ENCODE data around the gene L1TD1. TPM values are rescaled to one million over a fixed set of nuclear protein-coding genes. Genes with fewer than 3 reads are reported as not detected.

The L1TD1 gene
- polyA plus RNA-seq, 1 donor from 2014 or later: not detected

DNA sequence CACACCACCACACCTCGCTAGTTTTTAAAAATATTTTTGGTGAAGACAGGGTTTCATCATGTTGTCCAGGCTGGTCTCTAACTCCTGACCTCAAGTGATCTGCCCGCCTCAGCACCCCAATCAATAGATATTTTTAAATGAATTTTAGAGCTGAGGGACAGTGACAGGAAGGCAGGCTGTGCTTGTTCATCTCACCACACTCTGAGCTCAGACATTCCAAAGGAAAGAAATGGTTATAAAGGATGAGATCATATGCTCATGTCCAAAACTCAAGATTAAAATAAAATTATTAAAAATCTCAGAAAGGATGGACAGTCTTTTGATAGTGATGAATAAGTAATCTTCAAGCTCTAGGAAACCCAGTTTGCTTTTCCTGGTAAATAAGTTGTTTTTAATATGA, 40.9 kb downstream of the L1TD1 start:
- no peak overlapping the region for H3K4me2 ChIP-seq (ENCODE audit: low read length)
- no peaks in the 10 kb centered on the region for H3K9me3 ChIP-seq (ENCODE audit: low read length)
- no peak overlapping the region for H3K27ac ChIP-seq (ENCODE audit: low read length)
- H4K20me1 ChIP-seq (ENCODE audit: insufficient read depth): no peaks in the 10 kb centered on the region
- TF ChIP-seq MXI1 (conservative IDR thresholded peaks at IDR 0.05; ENCODE audit: poor library complexity, severe bottlenecking) (no peak), POLR2AphosphoS5 (IDR thresholded peaks at IDR 0.05) (no peak)
- H3K36me3 ChIP-seq (ENCODE audit: insufficient read depth, low read length): no peaks in the 10 kb centered on the region
- no peaks in the 10 kb centered on the region for H3K79me2 ChIP-seq (replicated peaks; ENCODE audit: insufficient read depth, low read length)
- H3K4me3 ChIP-seq (ENCODE audit: low read length): no peak overlapping the region
- H3F3A ChIP-seq (ENCODE audit: insufficient read depth, low read length, poor library complexity, severe bottlenecking): no peaks in the 10 kb centered on the region
- H3K9ac ChIP-seq (ENCODE audit: low read length): no peak overlapping the region
- no peaks in the 10 kb centered on the region for H3K27me3 ChIP-seq (ENCODE audit: insufficient read depth, low read depth, low read length)
- no peaks in the 10 kb centered on the region for H3K9me2 ChIP-seq (ENCODE audit: insufficient read depth, low read length)
- H2AFZ ChIP-seq (ENCODE audit: low read depth, low read length): no peak overlapping the region

DNA sequence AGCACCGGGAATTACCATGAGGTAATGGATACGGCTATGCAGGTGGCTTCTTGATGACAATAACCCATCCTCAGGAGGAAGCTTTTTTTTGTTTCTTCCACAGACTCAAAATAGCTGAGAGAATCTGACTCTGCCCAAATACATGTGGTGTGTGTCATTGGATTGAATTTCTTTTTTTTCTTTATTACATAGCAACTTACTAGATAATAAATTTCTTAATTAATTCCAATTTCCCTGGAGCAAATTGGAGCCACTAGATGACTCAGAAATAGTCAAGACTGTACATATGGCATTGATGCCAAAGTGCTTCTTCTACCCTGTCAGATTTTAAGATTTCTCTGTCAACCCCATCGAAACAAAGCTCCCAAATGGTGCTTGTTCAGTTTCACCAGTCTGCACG, 42.7 kb downstream of the L1TD1 start:
- Histone ChIP-seq H3K27ac (ENCODE audit: low read length) (no peak overlapping the region), H3K4me2 (ENCODE audit: low read length) (no peak overlapping the region), H3K36me3 (ENCODE audit: insufficient read depth, low read length) (no peaks in the 10 kb centered on the region), H3K9me2 (ENCODE audit: insufficient read depth, low read length) (no peaks in the 10 kb centered on the region), H2AFZ (ENCODE audit: low read depth, low read length) (no peak overlapping the region), H3K27me3 (ENCODE audit: insufficient read depth, low read depth, low read length) (no peaks in the 10 kb centered on the region), H3F3A (ENCODE audit: insufficient read depth, low read length, poor library complexity, severe bottlenecking) (no peaks in the 10 kb centered on the region), H3K4me3 (ENCODE audit: low read length) (no peak overlapping the region), H3K79me2 (replicated peaks; ENCODE audit: insufficient read depth, low read length) (no peaks in the 10 kb centered on the region), H3K9me3 (ENCODE audit: low read length) (no peaks in the 10 kb centered on the region), H4K20me1 (ENCODE audit: insufficient read depth) (no peaks in the 10 kb centered on the region), H3K9ac (ENCODE audit: low read length) (no peak overlapping the region)
- TF ChIP-seq TAF1 (IDR thresholded peaks at IDR 0.05; ENCODE audit: low read depth) (no peak), EP300 (conservative IDR thresholded peaks at IDR 0.05; ENCODE audit: poor library complexity, severe bottlenecking) (no peak), SMC3 (conservative IDR thresholded peaks at IDR 0.05; ENCODE audit: poor library complexity) (no peak), EZH2 (IDR thresholded peaks at IDR 0.05; ENCODE audit: borderline replicate concordance, insufficient read depth, low read length, poor library complexity, severe bottlenecking) (no peak)
- TF ChIP-seq, protein P1, sequence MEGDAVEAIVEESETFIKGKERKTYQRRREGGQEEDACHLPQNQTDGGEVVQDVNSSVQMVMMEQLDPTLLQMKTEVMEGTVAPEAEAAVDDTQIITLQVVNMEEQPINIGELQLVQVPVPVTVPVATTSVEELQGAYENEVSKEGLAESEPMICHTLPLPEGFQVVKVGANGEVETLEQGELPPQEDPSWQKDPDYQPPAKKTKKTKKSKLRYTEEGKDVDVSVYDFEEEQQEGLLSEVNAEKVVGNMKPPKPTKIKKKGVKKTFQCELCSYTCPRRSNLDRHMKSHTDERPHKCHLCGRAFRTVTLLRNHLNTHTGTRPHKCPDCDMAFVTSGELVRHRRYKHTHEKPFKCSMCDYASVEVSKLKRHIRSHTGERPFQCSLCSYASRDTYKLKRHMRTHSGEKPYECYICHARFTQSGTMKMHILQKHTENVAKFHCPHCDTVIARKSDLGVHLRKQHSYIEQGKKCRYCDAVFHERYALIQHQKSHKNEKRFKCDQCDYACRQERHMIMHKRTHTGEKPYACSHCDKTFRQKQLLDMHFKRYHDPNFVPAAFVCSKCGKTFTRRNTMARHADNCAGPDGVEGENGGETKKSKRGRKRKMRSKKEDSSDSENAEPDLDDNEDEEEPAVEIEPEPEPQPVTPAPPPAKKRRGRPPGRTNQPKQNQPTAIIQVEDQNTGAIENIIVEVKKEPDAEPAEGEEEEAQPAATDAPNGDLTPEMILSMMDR (IDR thresholded peaks at IDR 0.05; ENCODE audit: poor library complexity, severe bottlenecking): no peak

DNA sequence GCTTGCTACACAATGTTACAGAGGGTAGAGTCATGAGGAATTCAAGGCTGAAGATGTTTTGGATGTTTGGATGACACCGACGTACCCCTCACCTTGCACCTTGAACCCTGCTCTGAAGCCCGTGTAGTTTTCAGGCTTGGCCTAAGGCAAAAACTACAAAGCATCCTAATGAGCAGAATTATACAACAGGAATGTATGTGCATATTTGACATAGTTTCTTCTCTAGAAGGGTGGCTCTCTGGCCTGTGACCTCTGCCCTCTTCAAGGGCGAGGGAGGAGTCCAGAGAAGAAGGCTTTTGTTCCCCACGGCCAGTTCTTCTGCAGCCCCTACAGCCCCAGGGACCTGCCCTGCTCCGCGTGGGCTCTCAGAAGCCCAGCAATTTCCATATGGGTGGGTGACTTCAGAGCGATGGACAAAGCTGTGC, 43.3 kb downstream of the L1TD1 start:
- Histone ChIP-seq H2AFZ (ENCODE audit: low read depth, low read length) (no peak overlapping the region), H3K4me2 (ENCODE audit: low read length) (no peak overlapping the region), H4K20me1 (ENCODE audit: insufficient read depth) (no peaks in the 10 kb centered on the region), H3K4me3 (ENCODE audit: low read length) (no peak overlapping the region), H3K36me3 (ENCODE audit: insufficient read depth, low read length) (no peaks in the 10 kb centered on the region), H3K79me2 (replicated peaks; ENCODE audit: insufficient read depth, low read length) (no peaks in the 10 kb centered on the region), H3K9ac (ENCODE audit: low read length) (no peak overlapping the region), H3F3A (ENCODE audit: insufficient read depth, low read length, poor library complexity, severe bottlenecking) (no peaks in the 10 kb centered on the region), H3K9me2 (ENCODE audit: insufficient read depth, low read length) (no peaks in the 10 kb centered on the region), H3K9me3 (ENCODE audit: low read length) (no peaks in the 10 kb centered on the region), H3K27me3 (ENCODE audit: insufficient read depth, low read depth, low read length) (no peaks in the 10 kb centered on the region), H3K27ac (ENCODE audit: low read length) (no peak overlapping the region)
- TF ChIP-seq, protein P2, sequence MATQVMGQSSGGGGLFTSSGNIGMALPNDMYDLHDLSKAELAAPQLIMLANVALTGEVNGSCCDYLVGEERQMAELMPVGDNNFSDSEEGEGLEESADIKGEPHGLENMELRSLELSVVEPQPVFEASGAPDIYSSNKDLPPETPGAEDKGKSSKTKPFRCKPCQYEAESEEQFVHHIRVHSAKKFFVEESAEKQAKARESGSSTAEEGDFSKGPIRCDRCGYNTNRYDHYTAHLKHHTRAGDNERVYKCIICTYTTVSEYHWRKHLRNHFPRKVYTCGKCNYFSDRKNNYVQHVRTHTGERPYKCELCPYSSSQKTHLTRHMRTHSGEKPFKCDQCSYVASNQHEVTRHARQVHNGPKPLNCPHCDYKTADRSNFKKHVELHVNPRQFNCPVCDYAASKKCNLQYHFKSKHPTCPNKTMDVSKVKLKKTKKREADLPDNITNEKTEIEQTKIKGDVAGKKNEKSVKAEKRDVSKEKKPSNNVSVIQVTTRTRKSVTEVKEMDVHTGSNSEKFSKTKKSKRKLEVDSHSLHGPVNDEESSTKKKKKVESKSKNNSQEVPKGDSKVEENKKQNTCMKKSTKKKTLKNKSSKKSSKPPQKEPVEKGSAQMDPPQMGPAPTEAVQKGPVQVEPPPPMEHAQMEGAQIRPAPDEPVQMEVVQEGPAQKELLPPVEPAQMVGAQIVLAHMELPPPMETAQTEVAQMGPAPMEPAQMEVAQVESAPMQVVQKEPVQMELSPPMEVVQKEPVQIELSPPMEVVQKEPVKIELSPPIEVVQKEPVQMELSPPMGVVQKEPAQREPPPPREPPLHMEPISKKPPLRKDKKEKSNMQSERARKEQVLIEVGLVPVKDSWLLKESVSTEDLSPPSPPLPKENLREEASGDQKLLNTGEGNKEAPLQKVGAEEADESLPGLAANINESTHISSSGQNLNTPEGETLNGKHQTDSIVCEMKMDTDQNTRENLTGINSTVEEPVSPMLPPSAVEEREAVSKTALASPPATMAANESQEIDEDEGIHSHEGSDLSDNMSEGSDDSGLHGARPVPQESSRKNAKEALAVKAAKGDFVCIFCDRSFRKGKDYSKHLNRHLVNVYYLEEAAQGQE (IDR thresholded peaks at IDR 0.05; ENCODE audit: borderline replicate concordance): no peak
- TF ChIP-seq, protein P1 (IDR thresholded peaks at IDR 0.05; ENCODE audit: poor library complexity, severe bottlenecking): no peak
- TF ChIP-seq MXI1 (conservative IDR thresholded peaks at IDR 0.05; ENCODE audit: poor library complexity, severe bottlenecking) (no peak), RAD21 (conservative IDR thresholded peaks at IDR 0.05) (no peak), EZH2 (IDR thresholded peaks at IDR 0.05; ENCODE audit: borderline replicate concordance, insufficient read depth, low read length, poor library complexity, severe bottlenecking) (no peak), POLR2AphosphoS5 (IDR thresholded peaks at IDR 0.05) (no peak), TAF1 (IDR thresholded peaks at IDR 0.05; ENCODE audit: low read depth) (no peak), EP300 (conservative IDR thresholded peaks at IDR 0.05; ENCODE audit: poor library complexity, severe bottlenecking) (no peak), SMC3 (conservative IDR thresholded peaks at IDR 0.05; ENCODE audit: poor library complexity) (no peak)

Measured in neural cell (in vitro differentiated cells).